Hepatocyte (in vitro differentiated cells): Measurements from ENCODE around the gene BRCA2. TPM values are rescaled to one million over a fixed set of nuclear protein-coding genes. Genes with fewer than 3 reads are reported as not detected.

ENCODE experiments used
- DNase-seq: peaks from one replicate; pipeline ENCODE4 v3.0.0-alpha.2; 2016; ENCODE audit warnings: low spot score
- H2AFZ ChIP-seq: fragments of 200-600 bp; sonication (generic); 2 replicates; pipeline ENCODE4 v1.6.0; 2016; ENCODE audit warnings: antibody characterized with exemption, mild to moderate bottlenecking
- H3K27ac ChIP-seq: fragments of 200-600 bp; sonication (generic); 2 replicates; pipeline ENCODE4 v1.5.1; 2016; ENCODE audit warnings: mild to moderate bottlenecking
- H3K27me3 ChIP-seq: fragments of 200-600 bp; sonication (generic); 2 replicates; pipeline ENCODE4 v1.6.1; 2016
- H3K36me3 ChIP-seq: fragments of 200-600 bp; sonication (generic); replicated peaks from 2 replicates; pipeline ENCODE4 v1.5.1; 2016; ENCODE audit warnings: low read depth; ENCODE audit not compliant: insufficient read depth
- H3K4me1 ChIP-seq: fragments of 200-600 bp; sonication (generic); 2 replicates; pipeline ENCODE4 v1.5.1; 2016; ENCODE audit warnings: mild to moderate bottlenecking, moderate library complexity; ENCODE audit not compliant: insufficient read depth
- H3K4me2 ChIP-seq: fragments of 200-600 bp; sonication (generic); 2 replicates; pipeline ENCODE4 v1.6.0; 2016
- H3K4me3 ChIP-seq: fragments of 200-600 bp; sonication (generic); 2 replicates; pipeline ENCODE4 v1.5.1; 2016; ENCODE audit warnings: mild to moderate bottlenecking
- H3K79me2 ChIP-seq: fragments of 200-600 bp; sonication (generic); 2 replicates; pipeline ENCODE4 v1.6.0; 2017; ENCODE audit warnings: mild to moderate bottlenecking
- H3K9me2 ChIP-seq: fragments of 200-600 bp; sonication (generic); replicated peaks from 2 replicates; pipeline ENCODE4 v1.6.0; 2017; ENCODE audit warnings: mild to moderate bottlenecking; ENCODE audit not compliant: insufficient read depth
- H3K9me3 ChIP-seq: fragments of 200-600 bp; sonication (generic); 2 replicates; pipeline ENCODE4 v1.5.1; 2016; ENCODE audit warnings: low read depth, mild to moderate bottlenecking
- H4K20me1 ChIP-seq: fragments of 200-600 bp; sonication (generic); 2 replicates; pipeline ENCODE4 v1.6.0; 2016; ENCODE audit warnings: mild to moderate bottlenecking; ENCODE audit not compliant: insufficient read depth, poor library complexity, severe bottlenecking
- CTCF ChIP-seq: fragments of 200-600 bp; sonication (generic); IDR thresholded peaks from 2 replicates; pipeline ENCODE4 v1.5.1; 2016; ENCODE audit warnings: antibody characterized with exemption, mild to moderate bottlenecking; ENCODE audit not compliant: poor library complexity
- EZH2 ChIP-seq: fragments of 200-600 bp; sonication (generic); IDR thresholded peaks from 2 replicates; pipeline ENCODE4 v1.6.1; 2016; ENCODE audit warnings: antibody characterized with exemption, mild to moderate bottlenecking, borderline replicate concordance
- EZH2phosphoT487 ChIP-seq: fragments of 200-600 bp; sonication (generic); IDR thresholded peaks from one replicate; pipeline ENCODE4 v1.6.1; 2018; ENCODE audit warnings: antibody characterized with exemption, mild to moderate bottlenecking, low read depth, moderate library complexity; ENCODE audit not compliant: unreplicated experiment, severe bottlenecking
- WGBS: methylation state at CpG from one replicate; pipeline ENCODE4 v1.1.6; 2016; ENCODE audit warnings: low lambda C conversion rate; ENCODE audit errors: missing lambda C conversion rate; 5-methylcytosine and 5-hydroxymethylcytosine counted together
- polyA plus RNA-seq: library from polyadenylated mRNA; unstranded; fragments of >200 nt; fragmentation: Nextera tagmentation; extraction: Ambion mirVana; gene quantifications from 2 replicates; pipeline ENCODE4 v1.2.1, GENCODE V29; 2016
- total RNA-seq: library from RNA; depleted of rRNA; stranded (reverse); fragments of >200 nt; gene quantifications from 2 replicates; pipeline ENCODE4 v1.2.3, GENCODE V29; 2014

BRCA2 gene
- total and polyA plus RNA-seq, 2 experiments from 2014 or later: 1.4 to 2.8 TPM

- H3K4me1 ChIP-seq: peaks cover 8% of the 10 kb centered on the region
- TF ChIP-seq EZH2phosphoT487 (no peak), CTCF (no peak), EZH2 (no peak)
- DNase-seq: no peak
- H3K9me3 ChIP-seq: no peaks in the 10 kb centered on the region
- H4K20me1 ChIP-seq: no peaks in the 10 kb centered on the region
- no peak overlapping the region for H3K4me2 ChIP-seq
- no peaks in the 10 kb centered on the region for H3K36me3 ChIP-seq
- H2AFZ ChIP-seq: no peak overlapping the region
- no peak overlapping the region for H3K4me3 ChIP-seq
- no peak overlapping the region for H3K27ac ChIP-seq
- WGBS: 49% methylated on average over 6 of the region's 6 CpGs
- H3K9me2 ChIP-seq: no peaks in the 10 kb centered on the region
- H3K79me2 ChIP-seq: no peaks in the 10 kb centered on the region
- no peaks in the 10 kb centered on the region for H3K27me3 ChIP-seq
Observed at GRCh38 chr13:32284927-32285632, 30.2 kb upstream of the BRCA2 start.

GRCh38 chr13:32285633-32285965 lies 29.7 kb upstream of the BRCA2 start:
- no peak overlapping the region for H3K4me2 ChIP-seq
- TF ChIP-seq CTCF (no peak), EZH2phosphoT487 (no peak), EZH2 (no peak)
- WGBS: 77% methylated on average over 4 of the region's 4 CpGs
- H3K27me3 ChIP-seq: no peaks in the 10 kb centered on the region
- H4K20me1 ChIP-seq: no peaks in the 10 kb centered on the region
- peaks cover 8% of the 10 kb centered on the region for H3K4me1 ChIP-seq
- no peak overlapping the region for H3K4me3 ChIP-seq
- DNase-seq: no peak
- H3K9me3 ChIP-seq: no peaks in the 10 kb centered on the region
- H2AFZ ChIP-seq: no peak overlapping the region
- H3K9me2 ChIP-seq: no peaks in the 10 kb centered on the region
- no peaks in the 10 kb centered on the region for H3K79me2 ChIP-seq
- no peak overlapping the region for H3K27ac ChIP-seq
- no peaks in the 10 kb centered on the region for H3K36me3 ChIP-seq

- no peak for DNase-seq
- Histone ChIP-seq H4K20me1 (no peaks in the 10 kb centered on the region), H3K79me2 (no peaks in the 10 kb centered on the region), H3K36me3 (no peaks in the 10 kb centered on the region), H3K9me3 (no peaks in the 10 kb centered on the region), H2AFZ (no peak overlapping the region), H3K27me3 (peaks cover 6% of the 10 kb centered on the region), H3K4me3 (no peak overlapping the region), H3K4me1 (no peaks in the 10 kb centered on the region), H3K27ac (no peak overlapping the region), H3K9me2 (no peaks in the 10 kb centered on the region), H3K4me2 (no peak overlapping the region)
- TF ChIP-seq CTCF (no peak), EZH2 (no peak), EZH2phosphoT487 (no peak)
- 92% methylated on average over 2 of the region's 2 CpGs for WGBS
Observed at GRCh38 chr13:32297206-32297605, 18.1 kb upstream of the BRCA2 start.

- WGBS: 85% methylated on average over 6 of the region's 6 CpGs
- H3K4me1 ChIP-seq: no peaks in the 10 kb centered on the region
- H3K4me2 ChIP-seq: no peak overlapping the region
- H3K27ac ChIP-seq: no peak overlapping the region
- no peak for DNase-seq
- peaks cover 6% of the 10 kb centered on the region for H3K27me3 ChIP-seq
- H3K4me3 ChIP-seq: no peak overlapping the region
- no peaks in the 10 kb centered on the region for H3K9me3 ChIP-seq
- no peaks in the 10 kb centered on the region for H3K9me2 ChIP-seq
- H3K79me2 ChIP-seq: no peaks in the 10 kb centered on the region
- H3K36me3 ChIP-seq: no peaks in the 10 kb centered on the region
- TF ChIP-seq CTCF: no peak
- no peak for TF ChIP-seq EZH2phosphoT487
- TF ChIP-seq EZH2: no peak
- no peak overlapping the region for H2AFZ ChIP-seq
- no peaks in the 10 kb centered on the region for H4K20me1 ChIP-seq
Observed at GRCh38 chr13:32298695-32299094, 16.6 kb upstream of the BRCA2 start.
